Measurements from ENCODE around the gene DPT. TPM values are rescaled to one million over a fixed set of nuclear protein-coding genes. Genes with fewer than 3 reads are reported as not detected.

Gene DPT
- total RNA-seq, 2 donors from 2014 or later, result not detected

- no peak overlapping the region for H3K27ac Mint-ChIP-seq
- peaks cover 3% of the 10 kb centered on the region for H3K4me1 Mint-ChIP-seq
- H3K36me3 Mint-ChIP-seq (ENCODE audit: low read depth), result no peaks in the 10 kb centered on the region
- peaks cover 6% of the 10 kb centered on the region for H3K27me3 Mint-ChIP-seq
- no peaks in the 10 kb centered on the region for H3K9me3 ChIP-seq (ENCODE audit: control insufficient read depth, low read length, poor library complexity, severe bottlenecking)
- ATAC-seq, result no peak
- DNase-seq, result no peak
- no peak overlapping the region for H3K4me3 Mint-ChIP-seq
These were observed 29.5 kb upstream of the DPT start for GRCh38 chr1:168758503-168758902.

GRCh38 chr1:168755800-168756418 lies 26.9 kb upstream of the DPT start:
- Mint-ChIP-seq H3K27ac (no peak overlapping the region), H3K4me1 (no peaks in the 10 kb centered on the region), H3K27me3 (peaks cover 29% of the 10 kb centered on the region), H3K36me3 (ENCODE audit: low read depth) (no peaks in the 10 kb centered on the region), H3K4me3 (no peak overlapping the region)
- DNase-seq (no peak), ATAC-seq (no peak)
- no peaks in the 10 kb centered on the region for H3K9me3 ChIP-seq (ENCODE audit: control insufficient read depth, low read length, poor library complexity, severe bottlenecking)

- no peak overlapping the region for H3K27ac Mint-ChIP-seq
- ATAC-seq (no peak), DNase-seq (no peak)
- H3K4me3 Mint-ChIP-seq, result no peak overlapping the region
- H3K4me1 Mint-ChIP-seq, result no peaks in the 10 kb centered on the region
- H3K36me3 Mint-ChIP-seq (ENCODE audit: low read depth), result no peaks in the 10 kb centered on the region
- H3K27me3 Mint-ChIP-seq, result peaks cover 39% of the 10 kb centered on the region
- no peaks in the 10 kb centered on the region for H3K9me3 ChIP-seq (ENCODE audit: control insufficient read depth, low read length, poor library complexity, severe bottlenecking)
These were observed 23.3 kb upstream of the DPT start for GRCh38 chr1:168752171-168752832.

- Mint-ChIP-seq H3K4me1 (no peaks in the 10 kb centered on the region), H3K27ac (no peak overlapping the region), H3K4me3 (no peak overlapping the region), H3K36me3 (ENCODE audit: low read depth) (no peaks in the 10 kb centered on the region), H3K27me3 (peaks cover 39% of the 10 kb centered on the region)
- H3K9me3 ChIP-seq (ENCODE audit: control insufficient read depth, low read length, poor library complexity, severe bottlenecking), result no peaks in the 10 kb centered on the region
- ATAC-seq (no peak), DNase-seq (no peak)
These were observed 22.2 kb upstream of the DPT start for GRCh38 chr1:168751195-168751650.

- no peak for ATAC-seq
- no peaks in the 10 kb centered on the region for H3K36me3 Mint-ChIP-seq (ENCODE audit: low read depth)
These were observed 14.1 kb upstream of the DPT start for GRCh38 chr1:168742994-168743650.

GRCh38 chr1:168742386-168742785 lies 13.4 kb upstream of the DPT start:
- DNase-seq, result no peak
- H3K27me3 Mint-ChIP-seq, result peaks cover 13% of the 10 kb centered on the region

More at GRCh38 chr1:168742994-168743650, 14.1 kb upstream of the DPT start:
- Mint-ChIP-seq H3K4me1 (peaks cover 4% of the 10 kb centered on the region), H3K27me3 (peaks cover 6% of the 10 kb centered on the region), H3K4me3 (no peak overlapping the region), H3K27ac (no peak overlapping the region)
- DNase-seq, result no peak
- no peaks in the 10 kb centered on the region for H3K9me3 ChIP-seq (ENCODE audit: control insufficient read depth, low read length, poor library complexity, severe bottlenecking)

GRCh38 chr1:168739908-168740307 lies 10.9 kb upstream of the DPT start:
- Mint-ChIP-seq H3K36me3 (ENCODE audit: low read depth) (peaks cover 6% of the 10 kb centered on the region), H3K4me3 (no peak overlapping the region), H3K4me1 (peaks cover 4% of the 10 kb centered on the region), H3K27ac (no peak overlapping the region), H3K27me3 (peaks cover 34% of the 10 kb centered on the region)
- DNase-seq (no peak), ATAC-seq (no peak)
- H3K9me3 ChIP-seq (ENCODE audit: control insufficient read depth, low read length, poor library complexity, severe bottlenecking), result no peaks in the 10 kb centered on the region

More at GRCh38 chr1:168742386-168742785, 13.4 kb upstream of the DPT start:
- H3K9me3 ChIP-seq (ENCODE audit: control insufficient read depth, low read length, poor library complexity, severe bottlenecking), result no peaks in the 10 kb centered on the region
- Mint-ChIP-seq H3K27ac (no peak overlapping the region), H3K4me1 (peaks cover 4% of the 10 kb centered on the region), H3K36me3 (ENCODE audit: low read depth) (no peaks in the 10 kb centered on the region), H3K4me3 (no peak overlapping the region)
- ATAC-seq, result no peak

- H3K9me3 ChIP-seq (ENCODE audit: control insufficient read depth, low read length, poor library complexity, severe bottlenecking), result no peaks in the 10 kb centered on the region
- no peak overlapping the region for H3K4me3 Mint-ChIP-seq
- H3K27ac Mint-ChIP-seq, result no peak overlapping the region
- H3K4me1 Mint-ChIP-seq, result no peaks in the 10 kb centered on the region
- DNase-seq (no peak), ATAC-seq (no peak)
- H3K27me3 Mint-ChIP-seq, result peaks cover 35% of the 10 kb centered on the region
- peaks cover 6% of the 10 kb centered on the region for H3K36me3 Mint-ChIP-seq (ENCODE audit: low read depth)
These were observed 7.5 kb upstream of the DPT start for GRCh38 chr1:168736520-168736919.

- Mint-ChIP-seq H3K36me3 (ENCODE audit: low read depth) (peaks cover 6% of the 10 kb centered on the region), H3K4me1 (no peaks in the 10 kb centered on the region), H3K27me3 (peaks cover 35% of the 10 kb centered on the region), H3K4me3 (no peak overlapping the region), H3K27ac (no peak overlapping the region)
- no peak for ATAC-seq
- DNase-seq, result no peak
- no peaks in the 10 kb centered on the region for H3K9me3 ChIP-seq (ENCODE audit: control insufficient read depth, low read length, poor library complexity, severe bottlenecking)
These were observed 7.0 kb upstream of the DPT start for GRCh38 chr1:168735974-168736373.

- no peaks in the 10 kb centered on the region for H3K4me1 Mint-ChIP-seq
- ATAC-seq (no peak), DNase-seq (no peak)
- H3K4me3 Mint-ChIP-seq, result no peak overlapping the region
- H3K36me3 Mint-ChIP-seq (ENCODE audit: low read depth), result peaks cover 6% of the 10 kb centered on the region
- H3K9me3 ChIP-seq (ENCODE audit: control insufficient read depth, low read length, poor library complexity, severe bottlenecking), result no peaks in the 10 kb centered on the region
- peaks cover 35% of the 10 kb centered on the region for H3K27me3 Mint-ChIP-seq
- no peak overlapping the region for H3K27ac Mint-ChIP-seq
These were observed 5.9 kb upstream of the DPT start for GRCh38 chr1:168734946-168735345.

GRCh38 chr1:168734271-168734670 lies 5.3 kb upstream of the DPT start:
- Mint-ChIP-seq H3K27me3 (peaks cover 38% of the 10 kb centered on the region), H3K4me1 (no peaks in the 10 kb centered on the region), H3K27ac (no peak overlapping the region), H3K36me3 (ENCODE audit: low read depth) (peaks cover 6% of the 10 kb centered on the region), H3K4me3 (no peak overlapping the region)
- no peak for DNase-seq
- no peaks in the 10 kb centered on the region for H3K9me3 ChIP-seq (ENCODE audit: control insufficient read depth, low read length, poor library complexity, severe bottlenecking)
- no peak for ATAC-seq

GRCh38 chr1:168733241-168733640 lies 4.2 kb upstream of the DPT start:
- no peak for DNase-seq
- no peak for ATAC-seq
- Mint-ChIP-seq H3K4me3 (no peak overlapping the region), H3K4me1 (no peaks in the 10 kb centered on the region), H3K27me3 (peaks cover 42% of the 10 kb centered on the region), H3K36me3 (ENCODE audit: low read depth) (peaks cover 6% of the 10 kb centered on the region), H3K27ac (no peak overlapping the region)
- no peaks in the 10 kb centered on the region for H3K9me3 ChIP-seq (ENCODE audit: control insufficient read depth, low read length, poor library complexity, severe bottlenecking)

- H3K4me3 Mint-ChIP-seq, result no peak overlapping the region
These were observed 3.7 kb upstream of the DPT start for GRCh38 chr1:168732736-168733135.

More at GRCh38 chr1:168732736-168733135, 3.7 kb upstream of the DPT start:
- H3K27me3 Mint-ChIP-seq, result peaks cover 41% of the 10 kb centered on the region
- H3K27ac Mint-ChIP-seq, result no peak overlapping the region
- ATAC-seq, result no peak
- no peak for DNase-seq
- peaks cover 2% of the 10 kb centered on the region for H3K4me1 Mint-ChIP-seq
- H3K9me3 ChIP-seq (ENCODE audit: control insufficient read depth, low read length, poor library complexity, severe bottlenecking), result no peaks in the 10 kb centered on the region
- peaks cover 6% of the 10 kb centered on the region for H3K36me3 Mint-ChIP-seq (ENCODE audit: low read depth)
